Mesendoderm (in vitro differentiated cells): ENCODE results near the gene KCNIP2.

ENCODE experiments used
- DNase-seq: peaks from one replicate; pipeline ENCODE4 v3.0.0; 2013
- H2AK5ac ChIP-seq: 2 replicates; pipeline ENCODE4 v1.6.1; 2013; ENCODE audit warnings: low read length, inconsistent platforms
- H2BK120ac ChIP-seq: 2 replicates; pipeline ENCODE4 v1.6.1; 2013; ENCODE audit warnings: low read depth, mild to moderate bottlenecking, low read length, moderate library complexity, mixed read lengths
- H2BK15ac ChIP-seq: replicated peaks from 2 replicates; pipeline ENCODE4 v1.6.1; 2013; ENCODE audit warnings: low read depth, mild to moderate bottlenecking, moderate library complexity
- H2BK5ac ChIP-seq: 2 replicates; pipeline ENCODE4 v1.6.1; 2013; ENCODE audit warnings: low read length, inconsistent platforms
- H3K18ac ChIP-seq: 2 replicates; pipeline ENCODE4 v1.6.1; 2013; ENCODE audit warnings: mild to moderate bottlenecking, low read length, mixed read lengths
- H3K23ac ChIP-seq: one replicate; pipeline ENCODE4 v1.6.1; 2013; ENCODE audit warnings: low read length
- H3K27ac ChIP-seq: 2 replicates; pipeline ENCODE4 v1.5.1; 2013; ENCODE audit warnings: low read depth, mild to moderate bottlenecking, inconsistent platforms, low read length, moderate library complexity
- H3K27me3 ChIP-seq: 2 replicates; pipeline ENCODE4 v1.6.1; 2013; ENCODE audit warnings: low read length, control low read depth, mild to moderate bottlenecking, inconsistent platforms; ENCODE audit not compliant: insufficient read depth, poor library complexity
- H3K36me3 ChIP-seq: 2 replicates; pipeline ENCODE4 v1.6.1; 2013; ENCODE audit warnings: low read length, inconsistent platforms; ENCODE audit not compliant: control insufficient read depth, insufficient read depth
- H3K4ac ChIP-seq: one replicate; pipeline ENCODE4 v1.6.1; 2013; ENCODE audit warnings: low read depth, mild to moderate bottlenecking, low read length, moderate library complexity
- H3K4me1 ChIP-seq: 2 replicates; pipeline ENCODE4 v1.6.1; 2013; ENCODE audit warnings: low read depth, low read length, inconsistent platforms; ENCODE audit not compliant: control insufficient read depth
- H3K4me2 ChIP-seq: 2 replicates; pipeline ENCODE4 v1.6.1; 2013; ENCODE audit warnings: low read length
- H3K4me3 ChIP-seq: 2 replicates; pipeline ENCODE4 v1.5.1; 2013; ENCODE audit warnings: mild to moderate bottlenecking, low read length
- H3K56ac ChIP-seq: one replicate; pipeline ENCODE4 v1.6.1; 2013; ENCODE audit warnings: low read length
- H3K79me1 ChIP-seq: 2 replicates; pipeline ENCODE4 v1.6.1; 2013; ENCODE audit warnings: low read length, inconsistent platforms
- H3K79me2 ChIP-seq: 2 replicates; pipeline ENCODE4 v1.6.1; 2013; ENCODE audit warnings: mild to moderate bottlenecking, low read length; ENCODE audit not compliant: control insufficient read depth, insufficient read depth
- H3K9ac ChIP-seq: 2 replicates; pipeline ENCODE4 v1.6.1; 2013; ENCODE audit warnings: low read length, inconsistent platforms
- H4K5ac ChIP-seq: one replicate; pipeline ENCODE4 v1.6.1; 2013; ENCODE audit warnings: low read length
- H4K8ac ChIP-seq: one replicate; pipeline ENCODE4 v1.6.1; 2013; ENCODE audit warnings: low read depth, mild to moderate bottlenecking, control low read depth, low read length, moderate library complexity
- WGBS: extraction: QIAGEN DNeasy Blood & Tissue Kit; methylation state at CpG from one replicate; pipeline ENCODE4 v1.1.7; 2013; ENCODE audit warnings: low lambda C conversion rate, missing lambda C conversion rate; ENCODE audit not compliant: insufficient coverage; ENCODE audit errors: extremely low coverage; 5-methylcytosine and 5-hydroxymethylcytosine counted together

KCNIP2 gene

GRCh38 chr10:101832325-101832771 lies 11.3 kb downstream of the KCNIP2 start:
- H3K18ac ChIP-seq: no peak overlapping the region
- no peak overlapping the region for H3K27ac ChIP-seq
- no peaks in the 10 kb centered on the region for H3K79me1 ChIP-seq
- H4K8ac ChIP-seq: no peak overlapping the region
- no CpG with 5 or more reads among the region's 4 CpGs for WGBS
- no peak overlapping the region for H3K4me2 ChIP-seq
- no peaks in the 10 kb centered on the region for H3K27me3 ChIP-seq
- H2BK15ac ChIP-seq: no peak overlapping the region
- no peak overlapping the region for H2BK5ac ChIP-seq
- no peak overlapping the region for H3K4ac ChIP-seq
- no peak overlapping the region for H4K5ac ChIP-seq
- H3K79me2 ChIP-seq: no peaks in the 10 kb centered on the region
- peaks cover 6% of the 10 kb centered on the region for H3K4me1 ChIP-seq
- no peak overlapping the region for H2AK5ac ChIP-seq
- H3K9ac ChIP-seq: no peak overlapping the region
- no peak overlapping the region for H3K23ac ChIP-seq
- no peak overlapping the region for H3K56ac ChIP-seq
- no peak overlapping the region for H3K4me3 ChIP-seq
- H3K36me3 ChIP-seq: no peaks in the 10 kb centered on the region
- no peak for DNase-seq
- no peak overlapping the region for H2BK120ac ChIP-seq

GRCh38 chr10:101831169-101831811 lies 12.3 kb downstream of the KCNIP2 start:
- peaks cover 6% of the 10 kb centered on the region for H3K4me1 ChIP-seq
- no peak overlapping the region for H2AK5ac ChIP-seq
- no peak overlapping the region for H3K23ac ChIP-seq
- H3K56ac ChIP-seq: peak overlapping the region; percentile 86
- H2BK120ac ChIP-seq: no peak overlapping the region
- peak overlapping the region; percentile 76 for H3K4me2 ChIP-seq
- no peak overlapping the region for H3K4me3 ChIP-seq
- H3K79me2 ChIP-seq: no peaks in the 10 kb centered on the region
- H2BK15ac ChIP-seq: no peak overlapping the region
- H3K79me1 ChIP-seq: no peaks in the 10 kb centered on the region
- no peak overlapping the region for H3K27ac ChIP-seq
- no peak overlapping the region for H4K5ac ChIP-seq
- no peak overlapping the region for H4K8ac ChIP-seq
- H3K36me3 ChIP-seq: no peaks in the 10 kb centered on the region
- no peak overlapping the region for H3K18ac ChIP-seq
- H3K27me3 ChIP-seq: no peaks in the 10 kb centered on the region
- DNase-seq: no peak
- no peak overlapping the region for H3K4ac ChIP-seq
- no CpG with 5 or more reads among the region's 9 CpGs for WGBS
- H3K9ac ChIP-seq: peak overlapping the region; percentile 69
- no peak overlapping the region for H2BK5ac ChIP-seq

- H3K9ac ChIP-seq: peak overlapping the region; percentile 69
- no peak overlapping the region for H2BK120ac ChIP-seq
- peak overlapping the region; percentile 27 for H3K4me3 ChIP-seq
- no peak overlapping the region for H3K4ac ChIP-seq
- no peaks in the 10 kb centered on the region for H3K79me2 ChIP-seq
- H3K18ac ChIP-seq: no peak overlapping the region
- no peak overlapping the region for H4K8ac ChIP-seq
- peak overlapping the region; percentile 76 for H3K4me2 ChIP-seq
- H4K5ac ChIP-seq: no peak overlapping the region
- no peaks in the 10 kb centered on the region for H3K79me1 ChIP-seq
- no peaks in the 10 kb centered on the region for H3K27me3 ChIP-seq
- peak overlapping the region; percentile 86 for H3K56ac ChIP-seq
- H3K36me3 ChIP-seq: no peaks in the 10 kb centered on the region
- WGBS: no CpG with 5 or more reads among the region's 56 CpGs
- H2BK15ac ChIP-seq: no peak overlapping the region
- peak; percentile 90 for DNase-seq
- H3K4me1 ChIP-seq: peaks cover 6% of the 10 kb centered on the region
- H2AK5ac ChIP-seq: no peak overlapping the region
- peak overlapping the region; percentile 66 for H3K23ac ChIP-seq
- no peak overlapping the region for H3K27ac ChIP-seq
- H2BK5ac ChIP-seq: no peak overlapping the region
These were observed 13.1 kb downstream of the KCNIP2 start for GRCh38 chr10:101830322-101831168.

GRCh38 chr10:101829561-101830315 lies 13.9 kb downstream of the KCNIP2 start:
- no CpG with 5 or more reads among the region's 31 CpGs for WGBS

GRCh38 chr10:101828766-101829551 lies 14.6 kb downstream of the KCNIP2 start:
- peaks cover 6% of the 10 kb centered on the region for H3K4me1 ChIP-seq
- H3K27me3 ChIP-seq: no peaks in the 10 kb centered on the region
- peak overlapping the region; percentile 62 for H3K9ac ChIP-seq
- no peak overlapping the region for H2BK5ac ChIP-seq
- no peak for DNase-seq
- H4K8ac ChIP-seq: no peak overlapping the region
- no peaks in the 10 kb centered on the region for H3K36me3 ChIP-seq
- no peaks in the 10 kb centered on the region for H3K79me2 ChIP-seq
- no peak overlapping the region for H3K4me3 ChIP-seq
- H3K79me1 ChIP-seq: no peaks in the 10 kb centered on the region
- H2BK120ac ChIP-seq: no peak overlapping the region
- no peak overlapping the region for H3K4ac ChIP-seq
- H2BK15ac ChIP-seq: no peak overlapping the region
- H4K5ac ChIP-seq: no peak overlapping the region
- peak overlapping the region; percentile 60 for H3K4me2 ChIP-seq
- no CpG with 5 or more reads among the region's 39 CpGs for WGBS
- H3K23ac ChIP-seq: no peak overlapping the region
- no peak overlapping the region for H3K18ac ChIP-seq
- no peak overlapping the region for H3K27ac ChIP-seq
- no peak overlapping the region for H2AK5ac ChIP-seq
- peak overlapping the region; percentile 62 for H3K56ac ChIP-seq

More at GRCh38 chr10:101829561-101830315, 13.9 kb downstream of the KCNIP2 start:
- Histone ChIP-seq H4K8ac (no peak overlapping the region), H3K18ac (no peak overlapping the region), H3K4me2 (peak overlapping the region; percentile 76), H2AK5ac (no peak overlapping the region), H3K9ac (peak overlapping the region; percentile 9), H2BK15ac (no peak overlapping the region), H3K27ac (no peak overlapping the region), H3K79me2 (no peaks in the 10 kb centered on the region), H4K5ac (no peak overlapping the region), H3K36me3 (no peaks in the 10 kb centered on the region), H3K56ac (peak overlapping the region; percentile 86), H3K4ac (no peak overlapping the region), H2BK5ac (no peak overlapping the region), H3K4me1 (peaks cover 6% of the 10 kb centered on the region), H3K27me3 (no peaks in the 10 kb centered on the region), H3K4me3 (no peak overlapping the region), H3K23ac (no peak overlapping the region), H3K79me1 (no peaks in the 10 kb centered on the region), H2BK120ac (no peak overlapping the region)
- DNase-seq: peak; percentile 82
